Measurements from ENCODE around the gene SERP1.

The SERP1 gene

GRCh38 chr3:150545419-150546225 lies 674 bp downstream of the SERP1 start:
- H3K4me3 ChIP-seq (ENCODE audit: low read length), result peak overlapping the region; percentile 98
- no peak for TF ChIP-seq ZNF274 (IDR thresholded peaks at IDR 0.05; ENCODE audit: low read depth, low read length)

GRCh38 chr3:150544726-150545125 lies 1.6 kb downstream of the SERP1 start:
- TF ChIP-seq ZNF274 (IDR thresholded peaks at IDR 0.05; ENCODE audit: low read depth, low read length), result no peak
- H3K4me3 ChIP-seq (ENCODE audit: low read length), result peak overlapping the region; percentile 98; the same call in 1 of the 2 replicates

- TF ChIP-seq ZNF274 (IDR thresholded peaks at IDR 0.05; ENCODE audit: low read depth, low read length), result no peak
- peak overlapping the region; percentile 98; the same call in 1 of the 2 replicates for H3K4me3 ChIP-seq (ENCODE audit: low read length)
Observed at GRCh38 chr3:150544041-150544440, 2.3 kb downstream of the SERP1 start.

GRCh38 chr3:150543531-150543930 lies 2.8 kb downstream of the SERP1 start:
- TF ChIP-seq ZNF274 (IDR thresholded peaks at IDR 0.05; ENCODE audit: low read depth, low read length), result no peak
- H3K4me3 ChIP-seq (ENCODE audit: low read length), result no peak overlapping the region; the same call in 1 of the 2 replicates

GRCh38 chr3:150543128-150543527 lies 3.2 kb downstream of the SERP1 start:
- no peak for TF ChIP-seq ZNF274 (IDR thresholded peaks at IDR 0.05; ENCODE audit: low read depth, low read length)

GRCh38 chr3:150540991-150541390 lies 5.3 kb downstream of the SERP1 start:
- no peak for TF ChIP-seq ZNF274 (IDR thresholded peaks at IDR 0.05; ENCODE audit: low read depth, low read length)
- no peak overlapping the region for H3K4me3 ChIP-seq (ENCODE audit: low read length)

More at GRCh38 chr3:150543128-150543527, 3.2 kb downstream of the SERP1 start:
- no peak overlapping the region; the same call in 1 of the 2 replicates for H3K4me3 ChIP-seq (ENCODE audit: low read length)

GRCh38 chr3:150540297-150540696 lies 6.0 kb downstream of the SERP1 start:
- no peak overlapping the region for H3K4me3 ChIP-seq (ENCODE audit: low read length)
- TF ChIP-seq ZNF274 (IDR thresholded peaks at IDR 0.05; ENCODE audit: low read depth, low read length), result no peak

- TF ChIP-seq ZNF274 (IDR thresholded peaks at IDR 0.05; ENCODE audit: low read depth, low read length), result no peak
Observed at GRCh38 chr3:150538324-150539208, 7.7 kb downstream of the SERP1 start.

GRCh38 chr3:150535204-150535603 lies 11.1 kb downstream of the SERP1 start:
- TF ChIP-seq ZNF274 (IDR thresholded peaks at IDR 0.05; ENCODE audit: low read depth, low read length), result no peak
- H3K4me3 ChIP-seq (ENCODE audit: low read length), result no peak overlapping the region

More at GRCh38 chr3:150538324-150539208, 7.7 kb downstream of the SERP1 start:
- no peak overlapping the region for H3K4me3 ChIP-seq (ENCODE audit: low read length)

- TF ChIP-seq ZNF274 (IDR thresholded peaks at IDR 0.05; ENCODE audit: low read depth, low read length), result no peak
- no peak overlapping the region for H3K4me3 ChIP-seq (ENCODE audit: low read length)
Observed at GRCh38 chr3:150531775-150532174, 14.5 kb downstream of the SERP1 start.

GRCh38 chr3:150528354-150528797 lies 17.9 kb downstream of the SERP1 start:
- no peak overlapping the region for H3K4me3 ChIP-seq (ENCODE audit: low read length)
- no peak for TF ChIP-seq ZNF274 (IDR thresholded peaks at IDR 0.05; ENCODE audit: low read depth, low read length)

GRCh38 chr3:150527464-150528255 lies 18.6 kb downstream of the SERP1 start:
- H3K4me3 ChIP-seq (ENCODE audit: low read length), result no peak overlapping the region
- TF ChIP-seq ZNF274 (IDR thresholded peaks at IDR 0.05; ENCODE audit: low read depth, low read length), result no peak

- TF ChIP-seq ZNF274 (IDR thresholded peaks at IDR 0.05; ENCODE audit: low read depth, low read length), result no peak
Observed at GRCh38 chr3:150523538-150523937, 22.8 kb downstream of the SERP1 start.

GRCh38 chr3:150521463-150521862 lies 24.8 kb downstream of the SERP1 start:
- TF ChIP-seq ZNF274 (IDR thresholded peaks at IDR 0.05; ENCODE audit: low read depth, low read length), result no peak
- no peak overlapping the region for H3K4me3 ChIP-seq (ENCODE audit: low read length)

More at GRCh38 chr3:150523538-150523937, 22.8 kb downstream of the SERP1 start:
- no peak overlapping the region for H3K4me3 ChIP-seq (ENCODE audit: low read length)
